Panc1 (cell line): ENCODE measurements around the gene ZFYVE21.

Source experiments
- CTCF ChIP-seq: fragments of 450-650 bp; IDR thresholded peaks from 2 replicates; pipeline ENCODE4 v1.5.1; 2017; ENCODE audit warnings: mild to moderate bottlenecking
- POLR2AphosphoS5 ChIP-seq: IDR thresholded peaks from 2 replicates; pipeline ENCODE4 v1.6.1; 2012; ENCODE audit warnings: mild to moderate bottlenecking, low read depth, low read length, moderate library complexity
- REST ChIP-seq, 2 experiments: IDR thresholded peaks; 2 replicates each; pipeline ENCODE4 v1.6.1; 2011 to 2012; ENCODE audit warnings: low read depth in 2 of 2, control low read depth in 1 of 2, low read length in 1 of 2, mild to moderate bottlenecking in 1 of 2, moderate library complexity in 1 of 2; ENCODE audit not compliant: insufficient read depth in 1 of 2
- SIN3A ChIP-seq: IDR thresholded peaks from 2 replicates; pipeline ENCODE4 v1.6.1; 2012; ENCODE audit warnings: low read depth, mild to moderate bottlenecking, low read length, moderate library complexity, borderline replicate concordance; ENCODE audit not compliant: insufficient read depth
- TCF7L2 ChIP-seq: IDR thresholded peaks from 2 replicates; pipeline ENCODE4 v1.6.1; 2011; ENCODE audit warnings: mild to moderate bottlenecking, low read depth, low read length, inconsistent platforms

GRCh38 chr14:103693515-103693914 lies 22.1 kb upstream of the ZFYVE21 start:
- TF ChIP-seq CTCF, result no peak
- TF ChIP-seq POLR2AphosphoS5, result no peak
- no peak for TF ChIP-seq SIN3A
- TF ChIP-seq REST (IDR thresholded peaks at IDR 0.05; ENCODE audit: insufficient read depth in 1 of 2, low read depth in 2 of 2, low read length in 1 of 2), result no peak
- TF ChIP-seq TCF7L2, result no peak
